GM18909 (cell line): ENCODE measurements around the gene CD164L2.
A peak's percentile ranks its signal among the peaks of the same experiment; 100 is the strongest.
"Not testable (repeated sequence)": the region's sequence is repeated elsewhere in the genome, so short reads cannot be mapped to it uniquely, and the experiment has no call there.

ENCODE experiments used
- ATAC-seq: cut with Tn5 transposase; IDR thresholded peaks from one replicate; pipeline ENCODE4 v1.9.1; 2021; ENCODE audit warnings: mild to moderate bottlenecking; ENCODE audit not compliant: unreplicated experiment, poor library complexity

Gene CD164L2

DNA sequence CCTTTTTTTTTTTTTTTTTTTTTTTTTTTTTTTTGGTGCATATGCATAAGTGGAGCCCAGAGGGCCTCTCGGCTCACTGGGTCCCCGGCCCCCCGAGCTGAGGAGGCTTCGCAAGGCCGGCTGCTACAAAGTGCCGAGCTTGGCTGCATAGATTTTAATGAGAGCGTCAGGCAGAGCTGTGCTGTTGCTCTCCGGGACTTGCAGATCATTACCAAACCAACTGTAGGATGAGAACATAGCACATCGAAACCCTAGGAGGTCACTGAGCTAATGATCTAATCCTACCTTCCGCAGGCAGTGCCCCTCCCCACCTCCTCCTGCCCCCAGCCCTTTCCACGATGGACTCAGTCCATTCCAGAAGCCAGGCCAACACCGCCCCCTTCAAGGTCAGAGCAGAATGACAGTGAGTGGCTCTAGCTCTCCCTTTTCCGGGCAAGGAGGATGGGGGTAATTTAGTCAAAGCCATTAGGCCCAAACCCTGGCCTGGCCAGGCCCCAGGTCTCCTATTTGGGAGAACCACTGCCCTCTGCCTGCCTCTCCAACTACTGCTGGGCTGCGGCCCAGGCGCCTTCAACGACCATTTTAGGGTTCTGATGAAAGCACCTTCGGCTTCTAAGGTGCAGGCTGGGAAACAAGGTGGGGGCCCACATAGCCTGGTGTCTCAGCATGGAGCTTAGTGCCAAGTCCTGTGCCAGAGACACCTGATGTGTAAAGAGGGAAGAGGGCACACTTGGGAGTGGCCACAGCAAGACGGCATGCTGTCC, 22.6 kb upstream of the CD164L2 start:
- not testable (repeated sequence) for ATAC-seq

DNA sequence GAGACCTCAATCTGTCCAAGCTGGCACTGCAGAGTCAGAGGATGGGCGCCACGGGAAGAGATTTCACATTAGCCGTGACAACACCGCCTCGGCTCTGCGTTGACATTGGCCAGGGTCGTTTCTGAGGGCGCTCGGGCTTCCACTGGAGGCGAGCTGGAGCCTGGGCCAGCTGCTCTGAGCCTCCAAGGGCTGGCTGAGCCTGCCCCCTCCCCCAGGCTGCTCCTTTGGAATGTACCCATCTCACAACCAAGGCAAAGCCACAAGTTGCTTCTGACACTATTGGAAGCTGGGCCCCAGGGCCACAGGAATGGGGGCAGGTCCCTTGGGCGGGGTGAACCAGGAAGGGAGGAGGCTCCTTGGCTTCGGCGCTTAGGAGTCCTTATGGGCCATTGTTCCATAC, 21.9 kb upstream of the CD164L2 start:
- ATAC-seq: no peak

DNA sequence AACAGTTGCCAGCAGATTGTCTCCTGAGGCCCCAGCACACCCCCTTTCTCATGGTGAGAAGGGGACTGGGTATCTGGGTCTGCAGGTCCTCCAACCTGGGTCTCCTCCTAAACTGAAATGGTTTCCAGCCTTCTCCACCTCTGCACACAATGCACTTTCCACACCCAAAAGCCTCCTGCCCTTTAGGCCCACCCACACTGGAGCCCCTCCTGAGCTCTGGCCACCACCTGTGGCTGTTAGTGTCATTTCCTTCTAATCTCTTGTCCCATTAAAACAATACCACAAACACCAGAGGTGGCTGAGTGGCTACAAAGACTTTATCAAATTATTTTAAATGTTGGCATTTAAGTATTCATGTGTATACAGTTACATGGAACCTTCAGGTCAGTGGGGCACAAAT, 20.8 kb upstream of the CD164L2 start:
- no peak for ATAC-seq

DNA sequence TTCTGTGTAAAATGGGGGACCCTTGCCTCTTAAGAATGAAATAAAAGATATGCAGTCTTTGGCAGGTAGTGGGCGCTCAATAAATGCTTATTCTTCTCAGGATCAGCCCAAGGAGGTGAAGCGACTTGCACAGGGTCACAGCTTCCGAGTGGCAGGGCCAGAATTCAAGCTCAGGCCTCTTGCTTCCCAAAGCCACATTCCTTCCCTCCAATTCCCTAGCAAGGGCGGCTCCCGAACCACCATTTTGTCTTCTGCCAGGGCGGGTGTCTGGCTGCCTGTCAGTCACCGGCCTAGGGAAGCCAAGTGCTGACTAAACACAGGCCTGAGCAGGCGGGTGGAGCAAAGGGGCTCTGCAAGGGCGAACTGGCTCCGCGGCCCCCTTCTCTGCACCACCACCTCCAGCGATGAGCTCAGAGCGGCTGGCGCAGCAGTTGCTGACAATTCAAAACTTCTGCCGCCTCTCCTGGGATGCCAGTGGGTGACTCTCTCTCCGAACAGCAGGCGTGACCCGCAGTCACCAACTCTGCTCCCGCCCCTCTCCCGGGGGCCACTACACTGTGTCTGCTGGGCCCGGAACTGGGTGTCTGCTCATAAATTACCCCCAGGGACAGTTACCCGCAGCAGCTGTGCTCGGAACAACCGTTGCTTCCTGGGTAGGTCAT, 20.1 kb upstream of the CD164L2 start:
- peak; percentile 57 for ATAC-seq

DNA sequence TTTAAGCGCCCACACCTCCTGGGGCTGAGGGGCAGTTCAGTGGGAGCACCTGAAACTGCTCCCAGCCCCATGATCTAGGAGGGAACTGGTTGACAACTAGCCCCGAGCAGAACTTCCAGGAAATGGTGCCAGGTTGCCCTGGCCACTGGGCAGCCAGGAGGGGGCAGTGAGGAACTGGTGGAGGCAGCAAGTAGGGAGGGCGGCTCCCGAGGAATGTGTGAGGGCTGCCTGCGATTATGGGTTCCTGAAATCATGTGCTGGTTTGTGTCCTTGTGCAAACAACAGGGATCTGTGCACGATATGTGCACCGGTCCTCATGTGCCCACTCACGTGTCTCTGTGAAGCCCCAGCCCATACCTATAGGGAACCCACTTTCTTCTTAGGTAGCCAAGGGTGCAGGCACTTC, 19.2 kb upstream of the CD164L2 start:
- no peak for ATAC-seq

DNA sequence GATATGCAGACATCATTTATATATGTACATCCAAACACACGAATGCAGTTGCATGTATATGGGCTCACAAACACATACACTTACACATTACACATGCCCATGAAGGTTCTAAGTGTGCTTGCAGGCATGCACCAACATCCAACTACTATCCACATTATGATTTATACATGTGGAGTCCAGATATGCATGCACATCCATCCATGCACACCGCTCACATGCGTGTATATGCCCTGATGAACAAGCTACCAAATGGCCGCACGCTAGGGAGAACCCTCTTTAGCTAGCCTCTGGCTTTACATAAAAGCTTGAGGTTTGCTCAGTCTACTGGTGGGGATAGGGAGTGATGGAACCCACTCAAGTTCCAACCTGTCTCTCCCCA, 17.8 kb upstream of the CD164L2 start:
- no peak for ATAC-seq

DNA sequence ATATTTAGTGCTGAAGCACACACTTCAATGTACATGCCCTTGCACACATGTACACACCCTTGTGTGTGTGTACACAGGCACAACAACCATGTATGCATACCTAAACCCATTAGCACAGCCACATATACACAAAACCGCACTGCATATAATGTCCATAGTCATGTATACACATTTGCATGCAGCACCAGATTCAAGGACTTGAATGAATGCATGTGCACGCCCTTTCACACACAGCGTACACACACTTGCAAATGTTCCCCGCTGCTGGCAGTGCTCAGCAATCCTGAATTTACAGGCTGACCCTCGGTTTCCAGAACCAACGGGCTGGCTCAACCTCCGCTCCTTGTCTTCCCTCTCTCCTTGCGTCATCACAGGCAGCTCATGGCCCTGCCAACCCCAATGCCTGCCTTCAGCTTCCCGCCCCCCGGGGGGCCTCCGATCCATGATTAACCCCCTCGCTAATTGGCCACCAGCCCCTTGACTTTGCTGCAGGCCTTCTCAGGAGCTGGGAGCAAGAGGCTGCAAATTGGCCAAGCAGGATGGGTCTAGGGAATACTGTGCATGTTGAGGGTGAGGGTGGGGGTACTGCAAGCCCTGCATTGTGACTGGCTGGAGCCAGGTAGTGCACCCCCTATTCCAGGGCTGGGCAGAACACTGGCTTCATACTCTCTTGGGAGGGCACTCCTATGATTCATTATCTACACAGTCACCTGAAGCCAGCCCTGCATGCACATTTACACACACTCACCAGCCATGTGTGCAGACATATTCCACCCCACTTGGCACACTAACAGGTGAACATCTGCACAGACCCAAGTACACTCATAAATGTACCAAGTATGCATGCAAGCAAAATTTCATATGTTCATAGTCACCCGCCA, 17.2 kb upstream of the CD164L2 start:
- ATAC-seq: no peak

DNA sequence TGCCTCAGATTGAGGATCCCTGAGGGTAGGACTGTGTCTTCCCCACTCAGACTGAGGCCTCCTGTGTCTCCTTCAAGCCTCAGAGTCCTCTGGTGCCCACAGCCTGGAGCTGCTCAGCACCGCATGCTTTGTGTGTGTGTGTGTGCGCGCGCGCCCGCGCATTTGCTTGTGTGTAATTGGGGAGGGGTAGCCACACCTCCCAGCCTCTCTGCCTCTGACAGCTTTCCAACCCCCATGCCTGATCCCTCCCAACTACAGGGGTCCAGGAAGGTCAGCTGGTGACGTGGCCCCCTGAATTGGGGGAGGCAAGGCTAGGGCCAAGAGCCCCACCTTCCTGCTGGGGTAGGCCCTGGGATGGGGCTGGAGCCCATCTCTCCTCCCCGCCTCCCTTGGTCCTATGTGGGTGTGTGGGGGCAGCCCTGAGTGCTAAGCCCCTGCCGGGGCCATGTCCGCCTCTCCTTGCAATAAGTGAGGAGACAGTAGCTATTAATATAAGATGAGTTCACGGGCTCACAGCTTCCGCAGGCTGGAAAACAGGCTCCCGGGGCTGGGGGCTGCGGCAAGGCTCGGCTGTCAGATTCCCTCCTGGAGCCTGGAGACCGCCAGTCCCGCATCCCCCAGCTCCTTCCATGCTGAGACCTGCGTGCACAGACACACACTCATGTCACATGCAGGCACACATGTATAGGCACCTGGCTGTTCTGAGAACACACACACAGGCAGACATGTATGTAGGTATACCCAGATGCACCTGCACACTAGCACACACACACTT, 16.3 kb upstream of the CD164L2 start:
- no peak for ATAC-seq

DNA sequence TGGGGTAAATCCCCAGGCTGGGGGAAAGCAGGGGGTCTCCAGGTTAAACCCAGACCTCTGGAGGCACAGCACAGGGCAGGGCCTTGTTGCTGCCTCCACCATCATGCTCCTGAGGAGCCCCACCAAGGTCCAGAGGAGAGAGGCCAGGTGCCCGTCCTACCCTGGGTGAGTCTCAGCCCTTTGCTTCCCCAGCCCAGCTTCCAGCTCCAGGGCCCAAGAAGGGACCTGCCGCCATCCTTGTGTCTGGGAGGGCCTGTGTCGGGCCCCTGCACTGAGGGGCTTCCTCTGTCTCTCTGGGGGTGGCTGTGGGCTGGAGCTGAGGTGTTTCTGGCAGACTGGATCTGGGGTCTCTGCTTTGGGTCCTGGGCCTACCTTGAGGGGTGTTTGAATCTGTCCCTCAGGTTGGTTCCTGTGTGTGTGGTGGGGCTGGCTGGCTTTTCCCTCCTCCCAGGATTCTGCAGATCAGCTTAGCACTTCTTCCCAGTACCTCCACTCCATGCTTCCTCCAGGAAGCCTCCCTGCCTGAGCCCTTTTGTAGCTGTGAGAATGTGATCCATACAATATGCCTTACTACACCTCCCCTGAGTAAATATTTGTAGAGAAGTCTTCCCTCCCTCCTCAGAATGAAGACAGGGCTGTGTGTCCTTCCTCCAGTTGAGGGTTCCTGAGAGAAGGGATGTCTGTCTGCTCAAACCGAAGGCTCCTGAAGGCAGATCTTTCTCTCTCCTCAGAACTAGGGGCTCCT, 15.4 kb upstream of the CD164L2 start:
- no peak for ATAC-seq

DNA sequence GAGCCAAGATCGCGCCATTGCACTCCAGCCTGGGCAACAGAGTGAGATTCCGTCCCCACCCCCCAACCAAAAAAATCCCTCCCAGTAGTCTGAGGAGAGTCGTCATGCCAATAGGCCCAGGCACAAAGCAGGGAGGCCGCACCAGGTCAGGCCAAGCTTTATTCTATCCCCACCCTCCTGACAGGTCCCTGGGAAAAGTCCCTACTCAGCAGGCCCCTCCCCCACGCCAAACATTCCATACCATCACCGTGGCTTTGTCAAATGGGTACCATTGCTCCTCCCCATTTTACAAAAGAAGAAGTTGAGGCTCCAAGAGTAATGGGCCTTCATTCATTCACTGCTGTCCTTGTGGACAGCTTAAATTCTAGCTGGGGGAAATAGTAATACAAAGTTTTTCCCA, 14.6 kb upstream of the CD164L2 start:
- ATAC-seq: no peak

DNA sequence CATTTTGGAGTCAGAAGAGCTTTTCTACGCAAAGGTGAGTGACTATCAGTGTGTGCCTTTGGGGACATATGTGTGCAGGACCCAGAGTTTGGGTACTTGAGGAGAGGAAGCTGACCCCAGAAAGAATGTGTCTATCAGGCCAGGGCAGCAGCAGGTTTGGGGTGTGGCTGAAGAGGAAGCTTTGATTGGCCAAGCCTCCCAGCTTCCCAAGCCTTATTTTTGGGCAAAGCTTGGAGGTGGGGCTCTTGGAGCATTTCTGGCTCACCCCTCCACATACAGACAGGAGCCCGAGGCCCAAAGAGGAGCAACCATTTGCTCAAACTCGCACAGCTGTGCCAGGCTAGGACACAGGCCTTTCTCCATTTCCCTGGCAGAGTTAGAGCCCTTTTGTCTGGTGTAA, 14.0 kb upstream of the CD164L2 start:
- no peak for ATAC-seq

DNA sequence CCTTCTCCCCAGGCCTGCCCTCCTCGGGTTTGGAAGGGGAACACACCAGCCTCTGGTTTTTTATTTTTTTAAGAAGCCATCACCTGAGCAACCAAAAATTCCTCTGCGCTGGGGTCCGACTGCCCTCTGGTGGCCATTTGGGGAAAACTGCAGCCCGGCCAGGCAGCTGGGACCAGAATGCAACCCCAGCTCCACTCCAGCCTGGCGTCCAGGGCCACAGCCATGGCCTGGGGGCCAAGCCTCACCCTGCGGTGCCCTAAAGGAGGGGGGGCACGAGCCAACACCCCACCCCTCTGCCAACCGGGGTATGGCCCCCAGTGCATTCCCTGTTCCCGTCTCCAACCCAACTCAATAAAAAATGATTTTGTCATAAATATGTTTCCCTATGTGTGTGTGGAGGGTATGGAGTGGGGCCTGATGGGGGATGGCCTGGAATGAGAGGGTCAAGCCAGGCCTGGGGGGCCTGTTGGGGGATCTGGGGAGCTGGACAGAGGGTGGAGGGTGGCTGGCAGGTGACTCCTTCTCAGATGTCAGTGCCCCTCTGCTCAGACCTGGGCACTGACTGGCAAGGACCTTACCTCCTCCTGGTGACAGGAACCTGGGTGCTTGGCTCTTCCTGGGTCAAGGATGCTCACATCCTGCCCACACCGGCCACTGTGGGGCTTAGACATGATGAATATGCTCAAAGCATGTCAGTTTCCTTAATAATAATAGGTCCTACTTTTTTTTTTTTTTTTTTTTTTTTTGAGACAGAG, 12.5 kb upstream of the CD164L2 start:
- peak; percentile 34 for ATAC-seq

DNA sequence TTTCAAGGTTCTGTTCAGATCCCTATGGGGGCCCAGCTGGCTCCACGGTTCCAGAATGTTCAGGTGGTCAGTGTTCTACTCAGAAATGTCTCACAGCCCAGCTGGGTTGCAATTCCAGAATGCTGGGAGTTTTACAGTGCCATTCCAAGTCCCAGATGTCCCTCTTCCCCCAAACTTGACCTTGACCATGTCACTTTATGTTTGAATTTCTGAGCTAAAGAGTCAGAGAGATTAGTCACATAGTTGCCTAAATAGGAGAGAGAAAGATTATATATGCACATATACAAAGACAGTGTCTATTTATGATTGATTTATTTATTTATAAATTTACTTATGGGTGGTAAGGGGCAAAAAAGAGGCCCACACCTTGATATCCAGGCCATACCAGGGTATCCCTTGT, 11.8 kb upstream of the CD164L2 start:
- ATAC-seq: no peak

DNA sequence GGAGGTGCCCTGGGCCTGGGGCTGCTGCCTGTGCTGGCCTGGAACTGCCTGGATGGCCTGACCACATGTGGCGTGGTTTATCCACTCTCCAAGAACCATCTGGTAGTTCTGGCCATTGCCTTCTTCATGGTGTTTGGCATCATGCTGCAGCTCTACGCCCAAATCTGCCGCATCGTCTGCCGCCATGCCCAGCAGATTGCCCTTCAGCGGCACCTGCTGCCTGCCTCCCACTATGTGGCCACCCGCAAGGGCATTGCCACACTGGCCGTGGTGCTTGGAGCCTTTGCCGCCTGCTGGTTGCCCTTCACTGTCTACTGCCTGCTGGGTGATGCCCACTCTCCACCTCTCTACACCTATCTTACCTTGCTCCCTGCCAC, 11.1 kb upstream of the CD164L2 start:
- ATAC-seq: no peak

DNA sequence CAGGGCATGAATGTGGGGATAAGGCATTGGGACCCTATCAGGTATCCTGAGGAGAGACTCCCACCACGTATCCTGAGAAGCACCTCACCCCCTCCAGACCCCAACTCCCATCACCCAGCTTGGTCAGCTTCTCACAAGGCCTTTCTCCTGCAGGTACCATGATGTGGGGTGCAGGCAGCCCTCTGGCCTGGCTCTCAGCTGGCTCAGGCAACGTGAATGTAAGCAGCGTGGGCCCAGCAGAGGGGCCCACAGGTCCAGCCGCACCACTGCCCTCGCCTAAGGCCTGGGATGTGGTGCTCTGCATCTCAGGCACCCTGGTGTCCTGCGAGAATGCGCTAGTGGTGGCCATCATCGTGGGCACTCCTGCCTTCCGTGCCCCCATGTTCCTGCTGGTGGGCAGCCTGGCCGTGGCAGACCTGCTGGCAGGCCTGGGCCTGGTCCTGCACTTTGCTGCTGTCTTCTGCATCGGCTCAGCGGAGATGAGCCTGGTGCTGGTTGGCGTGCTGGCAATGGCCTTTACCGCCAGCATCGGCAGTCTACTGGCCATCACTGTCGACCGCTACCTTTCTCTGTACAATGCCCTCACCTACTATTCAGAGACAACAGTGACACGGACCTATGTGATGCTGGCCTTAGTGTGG, 10.6 kb upstream of the CD164L2 start:
- no peak for ATAC-seq

DNA sequence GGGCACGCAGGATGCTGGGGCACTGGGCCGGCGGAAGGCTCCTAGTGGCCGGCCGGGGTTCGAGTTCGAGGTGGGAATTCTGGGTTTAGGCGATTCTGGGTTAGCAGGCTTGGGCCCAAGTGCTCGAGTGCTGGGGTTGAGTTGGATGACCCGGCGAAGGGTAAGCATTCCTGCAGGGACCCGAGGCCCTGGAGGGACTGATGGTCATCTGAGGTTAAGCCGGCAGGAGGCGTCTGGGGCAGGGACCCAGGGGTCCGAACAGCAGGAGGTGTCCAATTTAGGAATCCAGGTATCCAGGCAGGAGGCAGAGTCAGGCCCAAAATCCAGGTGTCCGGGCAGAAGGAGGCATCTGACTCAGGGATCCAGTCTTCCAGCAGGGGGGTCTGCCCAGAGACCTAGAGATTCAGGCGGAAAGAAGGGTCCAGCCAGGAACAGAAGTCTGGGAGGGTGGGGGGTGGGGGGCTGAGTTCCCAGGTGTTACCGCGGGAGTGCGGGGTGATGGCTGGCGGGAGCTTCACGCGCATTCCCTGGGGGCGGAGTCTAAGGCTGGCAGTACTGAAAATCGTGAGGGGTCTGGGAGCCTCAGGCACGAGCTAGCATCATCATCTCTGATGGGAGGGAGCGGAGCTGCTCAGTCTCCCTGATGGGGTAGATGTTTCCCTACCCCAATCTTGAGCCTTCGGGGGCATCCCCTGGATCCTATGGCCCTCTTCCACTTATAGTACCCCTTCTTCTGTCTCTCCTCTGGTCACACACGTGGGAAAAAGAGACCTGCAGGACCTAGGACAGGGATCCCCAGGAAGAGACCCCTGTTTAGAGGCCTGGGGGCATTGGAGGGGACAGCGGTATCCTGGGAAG, 9.9 kb upstream of the CD164L2 start:
- no peak for ATAC-seq

DNA sequence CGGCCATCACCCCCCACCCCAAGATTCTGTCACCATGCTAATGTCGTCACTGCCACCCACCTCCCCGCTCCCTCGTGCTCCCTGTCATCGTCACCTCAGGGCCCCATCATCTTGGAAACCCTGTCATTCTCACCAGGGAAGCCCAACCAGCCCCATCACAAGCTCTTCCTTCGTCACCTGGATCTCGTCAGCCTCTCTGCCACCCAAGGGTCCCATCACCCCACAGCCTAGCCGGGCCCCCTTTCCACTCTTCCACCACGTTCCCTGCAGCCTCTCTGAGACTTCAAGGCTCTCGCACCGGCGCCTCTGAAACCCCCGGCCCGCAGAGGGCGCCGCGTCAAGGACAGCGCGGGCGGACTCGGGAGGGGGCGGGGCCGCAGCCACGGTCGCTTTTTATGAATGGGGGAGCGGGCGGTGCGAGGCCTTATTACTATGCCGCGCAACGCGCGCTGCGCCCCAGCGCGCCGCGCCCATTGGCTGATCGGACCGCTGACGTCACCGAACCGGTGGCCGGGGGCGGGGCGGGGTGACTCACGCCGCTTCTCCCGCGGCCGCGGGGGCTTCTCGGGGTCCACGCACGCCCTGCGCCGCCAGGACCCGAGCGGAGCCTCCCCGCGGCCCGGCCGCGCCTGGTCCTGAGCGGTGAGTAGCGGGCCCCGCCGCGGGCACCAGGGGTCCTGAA, 9.1 kb upstream of the CD164L2 start, which contains the start of gene GPR3:
Gene GPR3, plus strand, starts transcription at position 527 of the 682 bp plus-strand sequence. CDS start 1,177 bp downstream, outside the sequence.
- peak; percentile 76 for ATAC-seq
